OCI-LY3 (cell line): ENCODE results near the gene GH1.
"Not testable (repeated sequence)": the region's sequence is repeated elsewhere in the genome, so short reads cannot be mapped to it uniquely, and the experiment has no call there.

ENCODE experiments used
- CTCF ChIP-seq: fragments of 200-600, 300-600 bp; sonication (generic); IDR thresholded peaks from 2 replicates; pipeline ENCODE4 v1.5.1; 2014; ENCODE audit warnings: antibody characterized with exemption, low read length, low read depth
- EZH2phosphoT487 ChIP-seq: fragments of 200-600 bp; shearing (Covaris generic); IDR thresholded peaks from 2 replicates; pipeline ENCODE4 v1.6.1; 2018; ENCODE audit warnings: antibody characterized with exemption, mixed run types, low read depth

GRCh38 chr17:63874061-63874626 is 44.5 kb downstream of the GH1 start:
- TF ChIP-seq CTCF, EZH2phosphoT487: not testable (repeated sequence)
